NCI-H146 treated with DMSO at 0.1 percent for 48 hours (cell line): Measurements from ENCODE around the gene MAP2K5.

Experiments used
- DNase-seq: peaks from one replicate; lab custom pipeline; 2025; ENCODE audit not compliant: unreplicated experiment; lab: John Stamatoyannopoulos, UW

The MAP2K5 gene

DNA sequence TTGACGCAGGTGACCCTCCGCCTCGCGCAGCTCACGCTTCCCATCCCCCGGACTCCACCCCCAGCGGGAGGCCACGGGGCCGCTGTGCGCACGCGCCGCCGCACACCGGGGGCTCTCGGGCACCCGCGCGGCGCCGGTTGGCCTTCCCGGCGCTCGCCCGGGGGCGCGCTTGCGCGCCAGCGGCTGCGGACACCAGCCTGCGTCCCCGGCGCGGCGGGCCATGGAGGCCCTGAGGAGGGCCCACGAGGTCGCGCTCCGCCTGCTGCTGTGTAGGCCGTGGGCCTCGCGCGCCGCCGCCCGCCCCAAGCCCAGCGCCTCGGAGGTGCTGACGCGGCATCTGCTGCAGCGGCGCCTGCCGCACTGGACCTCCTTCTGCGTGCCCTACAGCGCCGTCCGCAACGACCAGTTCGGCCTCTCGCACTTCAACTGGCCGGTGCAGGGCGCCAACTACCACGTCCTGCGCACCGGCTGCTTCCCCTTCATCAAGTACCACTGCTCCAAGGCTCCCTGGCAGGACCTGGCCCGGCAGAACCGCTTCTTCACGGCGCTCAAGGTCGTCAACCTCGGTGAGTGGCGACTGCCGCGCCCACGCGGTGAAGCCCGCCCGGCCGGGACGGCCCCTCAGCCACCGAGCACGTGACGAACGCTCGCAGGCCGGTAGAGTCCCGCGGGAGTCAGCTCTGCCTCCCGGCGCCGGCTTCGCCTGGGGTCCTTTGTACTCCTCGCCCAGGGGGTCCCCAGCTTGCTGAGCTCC lies 21.3 kb upstream of the MAP2K5 start, which contains the start of gene C15orf61:
Gene C15orf61, plus strand, starts transcription at position 103 of the 754 bp plus-strand sequence. Its CDS starts 118 bp downstream, at position 221.
- peak; percentile 57 for DNase-seq

DNA sequence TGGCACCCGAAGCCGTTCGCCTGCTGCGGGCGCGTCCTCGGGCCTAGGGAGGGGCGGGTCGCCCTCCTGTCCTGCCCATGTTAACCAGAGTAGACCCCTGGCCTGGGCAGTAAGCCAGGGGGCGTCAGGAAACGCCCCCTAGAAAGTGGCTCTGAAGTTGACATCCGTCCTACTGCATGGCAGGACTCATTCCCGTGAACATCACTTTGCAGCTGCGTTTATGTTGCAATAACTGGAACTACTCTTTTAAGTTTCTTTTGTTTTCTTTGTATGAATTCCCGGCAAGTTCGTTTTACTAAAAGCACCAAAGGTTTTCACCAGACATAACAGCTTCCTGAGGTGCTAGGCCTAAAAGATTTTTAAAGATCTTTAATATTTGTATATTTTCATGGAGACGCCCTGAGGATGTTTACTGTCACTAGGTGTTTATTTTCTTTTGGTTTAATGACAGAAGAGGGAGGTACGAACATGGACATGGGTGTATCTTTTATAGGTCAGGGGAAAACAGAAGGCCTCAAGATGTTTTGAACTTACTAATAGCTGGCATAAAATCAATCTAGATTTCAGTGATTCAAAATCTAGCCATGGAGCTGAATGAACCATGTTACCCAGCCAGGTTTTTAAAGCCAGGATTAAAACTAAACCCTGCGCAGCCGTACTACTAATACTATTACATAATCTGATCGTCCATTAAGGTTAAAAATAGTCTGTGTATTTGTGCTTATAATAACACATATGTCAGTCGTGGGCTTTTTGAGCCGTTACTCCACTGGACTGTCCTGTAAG lies 20.5 kb upstream of the MAP2K5 start:
- no peak for DNase-seq

DNA sequence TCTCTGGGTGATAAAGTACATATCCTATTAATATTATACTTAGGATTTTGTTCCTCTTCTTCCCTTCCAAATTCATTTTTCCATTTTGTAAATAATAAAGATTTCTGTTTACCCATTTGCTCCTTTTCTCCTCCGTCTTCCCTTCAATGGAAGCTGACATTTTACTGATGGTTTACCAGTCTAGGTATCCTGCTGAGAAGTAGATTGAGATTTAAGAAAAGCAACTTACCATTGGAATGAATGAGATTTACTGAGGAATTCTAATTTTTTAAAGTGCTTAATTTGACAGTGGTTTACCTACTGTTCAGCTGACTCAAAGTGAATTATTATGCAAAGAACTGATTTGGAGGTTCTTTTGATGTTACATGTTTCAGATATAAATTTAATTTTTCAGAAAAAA lies 19.2 kb upstream of the MAP2K5 start:
- no peak for DNase-seq

DNA sequence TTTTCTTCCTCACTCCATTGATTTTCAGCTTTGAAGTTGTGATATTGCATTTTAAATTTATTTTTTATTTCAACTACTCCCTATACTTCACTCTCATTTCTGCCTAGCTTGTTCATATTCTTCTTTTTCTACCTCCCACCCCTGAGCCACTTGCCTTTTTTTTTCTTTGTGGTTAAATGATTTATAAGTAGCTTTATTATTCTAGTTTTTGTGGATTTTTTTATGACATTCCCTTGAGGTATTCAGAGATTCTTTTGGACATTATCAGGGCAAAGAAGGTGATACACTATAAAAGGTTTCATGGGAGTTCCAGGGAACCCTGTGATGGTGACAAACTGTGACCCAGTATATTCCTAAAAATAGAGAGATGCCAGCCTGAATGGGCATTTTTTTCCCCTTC lies 18.3 kb upstream of the MAP2K5 start:
- no peak for DNase-seq

DNA sequence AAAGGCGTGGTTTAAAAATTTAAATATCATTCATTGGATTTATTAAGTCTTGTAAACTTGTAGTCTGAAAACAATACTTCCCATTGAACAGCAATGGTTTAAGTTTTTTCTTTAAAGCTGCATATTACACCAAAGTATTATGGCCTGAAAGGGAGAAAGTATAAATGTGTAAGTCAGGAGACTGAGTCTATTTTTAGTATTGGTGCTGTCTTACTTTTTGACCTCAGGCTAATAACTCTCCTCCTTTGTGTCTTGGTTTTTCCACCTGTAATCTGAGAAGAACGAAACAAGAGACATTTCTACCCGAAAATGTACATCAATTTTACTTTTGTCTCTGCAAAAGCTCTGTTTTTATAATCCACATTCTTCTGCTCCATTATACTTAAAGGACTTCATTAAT lies 14.0 kb upstream of the MAP2K5 start:
- DNase-seq = no peak

DNA sequence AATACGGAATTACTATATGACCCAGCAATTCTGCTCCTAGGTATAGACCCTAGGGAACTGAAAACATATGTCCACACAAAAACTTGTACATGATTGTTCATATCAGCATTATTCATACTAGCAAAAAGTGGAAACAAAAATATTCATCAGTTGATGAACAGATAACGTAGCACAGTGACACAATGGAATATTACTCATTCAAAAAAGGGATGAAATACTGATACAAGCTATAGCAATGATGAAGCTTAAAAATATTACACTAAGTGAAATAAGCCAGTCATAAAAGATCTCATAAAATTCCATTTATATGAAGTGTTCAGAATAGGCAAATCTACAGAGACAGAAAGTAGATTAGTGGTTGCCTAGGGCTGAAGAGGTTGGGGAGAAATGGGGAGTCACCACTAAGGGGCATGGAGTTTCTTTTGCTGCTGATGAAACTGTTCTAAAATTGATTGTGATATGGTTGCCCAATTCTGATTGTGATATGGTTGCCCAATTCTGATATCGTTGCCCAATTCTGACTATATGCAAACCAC lies 11.1 kb upstream of the MAP2K5 start:
- no peak for DNase-seq

DNA sequence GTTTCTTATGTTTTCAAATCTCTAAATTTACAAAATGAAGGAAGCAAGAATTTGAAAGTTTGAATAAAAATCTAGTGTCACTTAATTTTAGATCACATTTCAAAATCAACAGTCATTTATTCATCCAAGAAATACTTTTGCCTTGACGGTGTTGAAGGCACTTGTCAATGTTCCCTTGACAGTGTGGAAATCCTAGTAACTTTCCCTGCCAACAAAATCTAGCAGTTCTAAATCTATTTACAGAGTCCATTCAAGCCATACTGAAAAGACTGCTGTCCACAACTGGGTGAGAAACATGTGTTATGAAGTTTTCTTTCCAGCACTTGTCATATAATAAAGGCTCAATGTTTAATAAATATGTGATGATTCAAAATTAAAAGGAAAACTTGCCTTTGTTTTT lies 8.6 kb upstream of the MAP2K5 start:
- no peak for DNase-seq

DNA sequence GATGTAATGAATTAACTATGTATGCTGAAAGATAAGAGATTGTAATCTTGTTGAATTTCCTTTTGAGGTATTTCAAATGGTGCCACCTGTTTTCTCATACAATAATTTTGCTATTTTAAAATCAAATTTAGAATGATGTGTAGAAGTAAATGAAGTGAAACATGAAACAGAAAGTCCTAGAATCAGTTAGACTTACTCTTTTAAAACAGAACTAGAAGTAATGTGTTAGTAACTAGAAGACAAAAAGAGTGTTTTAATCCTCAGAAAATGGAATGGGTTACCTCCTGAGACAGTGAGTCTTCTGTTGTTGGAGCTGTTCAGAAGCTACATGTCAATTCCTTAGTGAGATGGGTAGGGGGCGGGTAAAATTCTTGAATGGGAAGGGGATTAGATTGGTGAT lies 8.1 kb upstream of the MAP2K5 start:
- DNase-seq = no peak

DNA sequence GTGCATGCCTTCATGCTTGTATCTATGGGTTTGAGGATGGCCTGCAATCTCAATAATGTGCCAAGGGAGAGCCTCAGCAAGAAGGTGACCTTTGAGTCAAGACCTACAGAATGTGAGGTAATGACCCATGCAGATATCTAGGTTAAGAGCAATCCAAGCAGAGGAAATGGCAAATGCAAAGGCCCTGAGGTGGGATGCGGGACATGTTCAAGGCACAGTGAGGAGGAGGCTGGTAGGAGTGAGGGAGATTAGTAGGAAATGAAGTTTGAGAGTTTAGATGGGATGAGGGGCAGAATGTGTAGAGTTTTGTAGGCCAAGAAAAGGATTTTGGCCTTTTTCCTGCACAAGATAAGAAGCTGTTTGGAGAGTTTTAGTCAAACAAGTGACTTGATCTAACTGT lies 4.7 kb upstream of the MAP2K5 start:
- DNase-seq = no peak

DNA sequence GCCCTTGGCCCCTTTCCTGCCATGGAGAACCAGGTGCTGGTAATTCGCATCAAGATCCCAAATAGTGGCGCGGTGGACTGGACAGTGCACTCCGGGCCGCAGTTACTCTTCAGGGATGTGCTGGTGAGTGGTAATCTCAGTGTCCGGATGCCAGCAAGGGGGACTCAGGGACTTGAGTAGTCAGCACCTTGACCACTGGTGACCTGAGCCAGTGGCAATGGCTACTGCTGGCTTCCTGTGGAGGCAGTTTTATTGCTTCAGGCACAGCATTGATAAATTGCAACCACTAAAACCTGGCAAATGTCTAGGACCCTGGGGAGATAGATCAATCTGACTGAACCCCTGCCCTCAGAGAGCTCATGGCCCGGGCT lies 830 bp downstream of the MAP2K5 start:
- DNase-seq = no peak

DNA sequence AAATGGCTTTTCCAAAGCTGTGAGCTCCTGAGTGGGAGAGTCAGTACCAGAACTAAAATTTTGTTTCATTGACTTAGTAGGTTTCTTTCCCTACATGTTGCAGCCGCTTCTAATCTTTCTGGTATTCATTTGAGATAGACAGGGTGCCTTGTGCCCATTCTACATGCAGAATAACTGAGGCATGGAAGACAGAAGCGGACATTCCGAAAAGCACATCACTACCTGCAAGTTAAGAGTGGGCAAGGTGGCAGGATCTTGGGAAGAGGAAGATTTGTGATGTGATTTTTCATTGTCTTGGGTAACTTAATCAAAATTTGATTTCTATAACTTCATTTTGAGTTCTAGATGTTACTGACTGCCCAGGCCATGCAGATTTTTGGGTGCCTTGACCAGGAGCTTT lies 2.0 kb downstream of the MAP2K5 start:
- no peak for DNase-seq

DNA sequence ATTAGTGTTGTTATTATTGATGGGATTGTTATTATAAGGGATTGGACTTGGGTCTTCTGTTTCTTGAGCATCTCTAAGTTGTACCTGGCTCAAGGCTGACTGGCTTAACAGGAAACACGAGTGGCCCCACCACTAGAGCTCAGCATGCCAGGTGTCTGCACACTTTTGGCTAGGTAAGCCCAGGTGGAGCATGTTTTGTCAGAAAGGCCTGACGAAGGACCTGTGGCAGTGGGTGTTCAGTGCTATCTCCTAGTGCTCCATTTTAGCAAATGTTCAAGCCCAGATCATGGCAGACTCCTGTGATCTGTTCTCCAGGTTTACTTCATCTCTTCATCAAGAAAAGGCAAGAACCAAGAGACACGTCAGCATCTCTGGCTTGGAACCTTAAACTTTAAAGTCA lies 3.4 kb downstream of the MAP2K5 start:
- no peak for DNase-seq

DNA sequence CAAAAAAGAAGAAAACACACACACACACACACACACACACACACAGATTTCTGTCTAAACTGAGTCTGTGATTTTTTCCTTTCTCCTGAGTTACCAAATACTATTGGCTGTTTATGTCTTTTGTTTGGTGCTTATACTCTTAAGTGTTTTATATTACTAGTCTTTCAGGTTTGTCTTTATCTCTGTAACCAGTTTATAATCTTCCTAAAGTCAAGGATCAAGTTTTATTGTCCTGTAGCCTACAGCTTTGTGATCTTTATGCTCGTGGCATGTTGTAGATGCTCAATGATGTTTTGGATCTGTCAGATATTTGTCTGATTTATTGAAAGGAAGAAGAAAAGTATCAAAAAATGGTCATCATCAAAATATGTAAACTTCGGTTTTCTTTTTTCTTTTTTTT lies 4.6 kb downstream of the MAP2K5 start:
- no peak for DNase-seq

DNA sequence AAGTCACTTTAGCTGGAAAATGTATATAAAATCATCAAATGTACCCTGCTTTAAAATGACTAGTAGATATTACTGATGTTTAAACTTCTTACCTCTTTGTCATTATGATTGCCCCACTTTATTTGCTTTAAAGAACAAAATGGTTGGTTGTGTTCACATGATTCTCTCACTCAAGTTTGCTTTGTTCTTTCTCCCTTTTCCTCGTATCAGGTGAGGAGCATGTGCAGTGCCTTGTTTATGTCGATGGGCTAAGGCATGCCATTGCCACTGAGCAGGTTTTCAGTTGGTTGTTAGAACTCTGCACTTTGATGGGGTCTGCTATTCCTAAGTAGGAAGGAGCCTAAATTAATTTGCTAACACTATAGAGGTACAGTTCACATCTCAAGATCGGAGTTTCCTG lies 5.3 kb downstream of the MAP2K5 start:
- no peak for DNase-seq

DNA sequence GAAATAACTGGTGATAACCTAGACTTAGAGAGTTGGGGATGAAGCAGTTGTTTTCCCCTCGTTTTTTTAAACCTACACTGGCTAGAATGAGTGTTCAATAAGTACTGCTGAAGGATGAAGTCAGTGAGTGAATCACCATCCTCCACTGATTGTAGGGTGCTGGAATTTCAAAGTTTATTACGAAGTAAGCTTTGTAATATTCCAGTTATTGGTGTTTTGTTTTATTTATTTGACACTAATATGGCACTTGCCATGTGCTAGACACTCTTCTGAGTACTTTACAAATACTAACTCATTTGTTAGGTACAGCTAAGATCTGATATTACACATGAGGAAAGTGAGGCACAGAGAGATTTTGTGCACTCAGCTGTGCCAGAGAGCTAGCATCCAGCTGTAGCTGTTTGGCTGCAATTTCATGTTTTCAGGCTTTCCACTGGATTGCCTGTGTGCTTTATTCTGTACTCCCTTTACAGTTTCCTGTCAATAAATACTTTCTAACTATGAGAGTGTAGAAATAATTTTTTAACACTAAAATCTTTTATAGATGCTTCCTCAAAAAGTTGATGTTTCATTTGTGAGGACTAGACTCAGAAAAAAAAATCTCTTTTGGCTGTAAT lies 5.8 kb downstream of the MAP2K5 start:
- no peak for DNase-seq

DNA sequence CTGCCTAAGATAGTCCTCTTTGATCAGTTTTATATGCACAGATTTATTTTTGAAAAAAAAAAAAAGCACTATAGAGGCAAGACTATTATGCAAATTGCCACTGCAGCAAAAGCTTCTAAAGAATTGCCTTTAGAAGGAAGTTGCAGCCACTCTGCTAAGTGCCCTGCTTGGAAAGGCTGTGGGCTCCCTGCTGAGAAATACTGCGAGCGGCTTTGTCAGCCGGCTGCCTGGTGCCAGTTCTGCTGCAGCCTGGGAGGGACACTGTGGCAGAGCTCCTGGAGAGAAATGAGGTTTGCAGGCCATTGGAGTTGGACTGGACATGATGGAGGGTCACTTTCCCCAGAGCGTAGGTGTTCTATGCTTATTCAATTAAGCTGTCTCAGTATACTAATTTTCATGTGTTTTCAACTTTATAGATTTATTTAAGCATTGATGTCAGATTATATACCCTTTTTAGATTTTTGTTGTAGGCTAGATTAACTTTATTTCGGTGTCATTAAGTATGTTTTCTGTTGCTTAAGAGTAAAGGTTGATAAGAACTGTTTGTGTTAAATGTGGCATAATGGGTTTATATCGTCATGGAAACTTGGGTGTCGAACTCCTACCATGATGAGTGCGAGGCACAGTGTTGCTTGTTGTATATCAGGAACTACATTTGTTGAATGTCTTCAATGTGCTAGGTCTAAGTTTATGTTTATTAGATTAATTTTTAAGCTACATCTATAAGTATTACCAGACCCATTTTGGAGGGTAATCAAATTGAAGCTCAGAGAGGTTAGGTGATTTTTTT lies 6.6 kb downstream of the MAP2K5 start:
- DNase-seq = peak; percentile 31

DNA sequence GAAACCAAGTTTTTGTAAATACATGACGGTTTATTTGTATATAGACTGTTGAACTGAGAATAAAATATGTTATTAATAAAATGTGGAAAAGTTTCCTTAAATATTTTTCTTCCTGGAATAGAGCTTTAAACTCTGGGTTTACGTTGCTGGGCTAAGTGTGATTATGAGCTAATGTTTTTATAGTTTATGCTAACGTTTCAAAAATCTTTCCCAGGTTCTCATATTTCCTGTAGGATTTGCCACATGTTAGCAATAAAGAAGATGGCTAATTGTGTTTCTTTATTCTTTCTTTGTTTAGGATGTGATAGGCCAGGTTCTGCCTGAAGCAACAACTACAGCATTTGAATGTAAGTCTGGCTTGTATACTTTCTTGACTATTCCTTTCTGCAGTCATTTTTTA lies 7.2 kb downstream of the MAP2K5 start:
- no peak for DNase-seq

DNA sequence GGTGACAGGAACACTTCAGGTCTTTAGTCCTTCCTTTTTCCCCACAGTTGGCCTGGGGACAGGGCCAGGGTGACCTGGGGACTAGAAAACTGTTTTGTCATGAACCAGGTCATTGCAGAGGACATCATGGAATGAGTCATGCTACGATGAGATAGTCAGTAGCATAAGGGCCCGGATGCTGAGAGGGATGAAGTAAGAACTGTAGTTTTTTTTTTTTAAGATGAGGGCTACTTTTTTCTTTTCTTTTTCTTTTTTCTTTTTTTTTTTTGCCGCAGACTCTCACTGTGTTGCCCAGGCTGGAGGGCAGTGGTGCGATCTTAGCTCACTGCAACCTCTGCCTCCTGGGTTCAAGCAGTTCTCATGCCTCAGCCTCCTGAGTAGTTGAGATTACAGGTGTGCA lies 8.0 kb downstream of the MAP2K5 start:
- DNase-seq = no peak

DNA sequence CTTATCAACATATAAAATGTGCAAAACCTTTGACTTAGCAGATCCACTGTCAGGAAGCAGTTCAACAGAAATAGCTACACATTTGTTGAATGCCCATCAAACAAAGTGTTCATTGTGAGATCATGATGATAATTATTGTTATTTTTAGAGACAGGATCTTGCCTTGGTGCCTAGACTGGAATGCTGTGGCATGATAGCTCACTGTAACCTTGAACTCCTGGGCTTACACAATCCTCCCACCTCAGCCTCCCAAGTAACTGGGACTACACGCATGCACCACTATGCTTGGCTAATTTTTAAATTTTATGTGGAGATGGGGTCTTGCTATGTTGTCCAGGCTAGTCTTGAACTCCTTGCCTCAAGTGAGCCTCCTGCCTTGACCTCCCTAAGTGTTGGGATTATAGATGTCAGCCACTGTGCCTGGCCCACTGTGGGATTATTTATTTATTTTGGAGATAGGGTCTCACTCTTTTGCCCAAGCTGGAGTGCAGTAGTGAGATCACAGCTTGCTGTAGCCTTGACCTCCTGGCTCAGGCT lies 8.8 kb downstream of the MAP2K5 start:
- DNase-seq = no peak

DNA sequence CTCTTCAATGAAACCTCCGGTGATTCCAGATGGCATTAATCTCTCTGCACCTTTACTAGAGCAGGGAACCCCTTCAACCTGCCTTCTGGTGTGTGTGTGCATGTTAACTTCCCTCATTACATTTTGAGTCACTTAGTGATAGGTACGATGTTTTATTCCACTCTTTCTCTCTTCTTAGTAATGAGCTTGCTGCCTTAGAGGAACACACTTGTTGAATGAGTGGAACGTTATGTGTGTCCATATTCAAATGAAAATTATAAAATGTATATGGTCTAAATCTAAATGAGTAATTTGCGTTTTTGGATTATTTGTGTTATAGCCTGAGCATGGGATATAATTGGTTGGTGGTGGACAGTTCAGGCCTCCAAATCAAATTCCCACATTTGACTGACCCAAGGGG lies 12.1 kb downstream of the MAP2K5 start:
- DNase-seq = no peak
